GM21423 (cell line): Measurements from ENCODE around the gene HOOK2.
"Not testable (repeated sequence)": the region's sequence is repeated elsewhere in the genome, so short reads cannot be mapped to it uniquely, and the experiment has no call there.

Experiments used
- ATAC-seq: cut with Tn5 transposase; IDR thresholded peaks from one replicate; pipeline ENCODE4 v1.9.1; 2021; ENCODE audit warnings: mild to moderate bottlenecking, moderate library complexity; ENCODE audit not compliant: unreplicated experiment

The HOOK2 gene

DNA sequence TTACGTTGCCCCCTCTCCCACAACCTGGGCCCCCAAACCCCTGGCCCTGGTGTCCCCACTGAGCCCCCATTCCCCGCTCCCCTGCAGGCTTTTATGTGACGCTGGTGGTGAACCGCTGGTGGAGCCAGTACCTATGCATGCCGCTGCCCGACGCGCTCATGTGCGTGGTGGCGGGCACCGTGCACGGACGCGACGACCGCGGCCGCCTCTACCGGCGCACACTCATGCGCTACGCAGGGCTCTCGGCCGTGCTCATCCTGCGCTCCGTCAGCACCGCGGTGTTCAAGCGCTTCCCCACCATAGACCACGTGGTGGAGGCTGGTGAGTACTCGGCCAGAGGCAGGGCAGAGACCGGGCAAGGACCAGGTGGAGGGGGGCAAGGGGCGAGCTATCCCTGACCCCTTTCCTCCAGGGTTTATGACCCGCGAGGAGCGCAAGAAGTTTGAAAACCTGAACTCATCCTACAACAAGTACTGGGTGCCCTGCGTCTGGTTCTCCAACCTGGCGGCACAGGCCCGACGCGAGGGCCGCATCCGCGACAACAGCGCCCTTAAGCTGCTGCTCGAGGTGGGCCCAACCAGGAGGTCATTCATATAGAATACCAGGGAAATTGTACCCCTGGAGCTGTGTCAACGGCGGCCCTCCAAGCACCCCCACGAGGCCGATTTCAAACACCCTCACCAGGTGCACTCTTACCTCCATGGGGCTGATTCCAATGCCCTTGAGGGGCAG, 20.7 kb downstream of the HOOK2 start:
- ATAC-seq: no peak

DNA sequence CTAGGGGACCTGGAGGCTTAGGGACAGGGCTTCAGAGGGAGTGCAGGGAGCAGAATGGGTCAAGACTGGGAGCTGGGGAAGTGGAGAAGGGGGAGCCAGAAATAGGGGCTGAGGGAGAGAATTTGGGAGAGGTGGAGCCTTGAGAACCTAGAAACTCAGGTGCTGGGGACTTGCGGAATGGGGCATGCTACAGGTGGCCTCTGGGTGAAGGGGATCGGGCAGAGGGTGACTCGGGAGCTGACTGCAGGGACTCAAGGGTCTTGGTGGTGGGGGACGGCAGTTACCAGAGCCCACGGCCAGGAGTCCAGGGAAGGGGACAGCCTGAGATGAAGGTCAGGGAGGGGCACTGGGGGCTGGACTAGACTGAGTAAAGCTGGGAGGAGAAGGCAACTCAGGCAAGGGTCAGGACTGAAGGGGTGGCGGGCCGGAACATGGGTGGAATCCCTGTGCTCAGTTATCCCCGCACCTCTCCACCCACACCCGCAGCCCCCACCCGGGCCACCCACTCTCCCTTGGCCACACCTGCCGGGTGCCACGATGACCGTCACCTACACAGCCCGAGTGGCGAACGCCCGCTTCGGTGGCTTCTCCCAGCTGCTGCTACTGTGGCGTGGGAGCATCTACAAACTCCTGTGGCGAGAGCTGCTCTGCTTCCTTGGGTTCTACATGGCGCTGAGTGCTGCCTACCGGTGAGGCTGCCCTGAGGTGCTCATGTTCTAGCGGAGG, 23.1 kb downstream of the HOOK2 start:
- ATAC-seq: no peak

DNA sequence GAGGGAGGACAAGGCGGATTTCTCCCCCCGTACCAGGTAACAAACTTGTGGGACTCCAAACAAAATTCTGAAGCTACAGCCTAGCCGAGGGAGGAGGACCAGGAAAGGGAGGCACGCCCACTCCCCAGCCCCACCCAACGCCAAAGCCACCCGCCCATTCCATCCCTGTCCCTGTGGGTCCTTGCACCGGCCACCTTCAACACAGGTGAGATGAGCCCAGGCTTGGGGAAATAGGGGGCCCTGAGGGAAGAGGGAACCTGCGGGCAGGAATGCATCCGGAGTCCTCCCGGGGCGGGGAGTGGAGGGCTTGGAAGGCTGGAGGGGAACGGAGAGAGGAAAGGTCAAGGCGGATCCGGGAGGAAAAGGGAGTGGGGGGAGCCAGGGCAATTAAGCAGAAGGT, 23.7 kb downstream of the HOOK2 start, which contains the start of gene BEST2:
Gene BEST2 (plus strand): TSS at position 157 of the 400 bp plus-strand sequence. CDS start 802 bp downstream, outside the sequence.
- ATAC-seq: no peak

DNA sequence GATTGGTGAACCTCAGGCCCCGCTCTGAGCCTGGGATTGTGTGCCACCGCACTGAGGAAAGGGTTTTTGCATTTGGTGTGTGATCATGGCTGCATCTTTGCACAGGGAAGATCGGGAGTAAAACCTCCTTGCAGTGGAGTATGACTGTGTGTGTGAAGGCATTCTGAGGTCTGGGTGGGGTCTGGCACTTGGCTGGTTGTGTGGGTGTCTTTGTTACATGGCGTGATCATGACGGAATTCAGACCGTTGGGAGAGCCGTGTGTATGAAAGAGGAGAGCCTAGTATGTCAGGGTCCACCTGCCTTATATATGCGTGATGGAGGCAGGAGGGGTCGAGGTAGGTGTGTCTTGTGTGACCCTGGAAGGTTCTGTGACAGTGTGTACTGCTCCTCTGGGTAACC, 24.5 kb downstream of the HOOK2 start:
- no peak for ATAC-seq

DNA sequence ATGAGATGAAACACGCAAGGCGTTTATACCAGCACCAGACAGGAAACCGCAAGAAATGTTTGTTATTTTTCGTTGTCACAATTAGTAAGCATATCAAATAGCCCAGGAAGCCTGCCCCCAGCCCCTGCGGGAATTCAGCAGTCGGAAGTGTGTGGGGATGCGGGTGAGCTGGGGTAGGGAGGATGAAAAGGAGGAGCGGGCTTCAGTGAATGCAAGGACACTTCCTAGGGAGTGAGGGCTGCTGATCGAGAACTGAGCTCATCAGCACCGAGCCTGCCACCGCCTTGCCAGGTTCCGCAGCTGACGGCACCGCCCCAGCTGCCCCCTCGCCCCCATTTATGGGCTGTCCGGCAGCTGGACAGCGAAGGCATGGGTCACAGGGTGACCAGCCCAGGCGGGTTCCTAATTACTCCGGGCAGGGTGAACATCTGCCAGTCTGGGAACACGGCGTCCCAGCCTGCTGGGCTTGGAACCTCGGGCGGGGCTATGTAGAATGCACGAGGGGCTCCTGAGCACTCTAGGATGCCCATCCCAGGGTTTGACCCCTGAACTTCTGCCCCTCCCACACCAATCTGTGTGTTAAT, 25.3 kb downstream of the HOOK2 start:
- ATAC-seq: no peak

DNA sequence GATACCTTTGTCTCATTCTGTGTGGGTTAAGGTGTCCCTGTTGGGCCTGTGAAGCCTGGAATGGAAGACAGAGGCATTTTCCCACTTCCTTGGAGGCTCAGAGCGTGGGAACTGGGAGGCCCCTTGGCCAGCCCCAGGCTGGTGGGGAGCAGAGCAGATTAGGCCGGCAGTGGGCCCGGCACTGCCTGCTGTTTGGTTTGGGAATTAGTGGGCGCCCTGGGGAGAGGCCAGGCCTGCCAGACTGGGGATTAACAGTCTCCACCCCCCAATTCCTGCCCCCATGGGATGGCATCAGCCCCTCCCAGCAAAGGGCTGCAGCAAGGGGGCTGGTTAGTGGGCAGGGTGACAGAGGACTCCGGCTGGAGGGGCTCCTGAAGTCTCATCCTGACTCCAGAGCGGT, 26.9 kb downstream of the HOOK2 start:
- no peak for ATAC-seq

DNA sequence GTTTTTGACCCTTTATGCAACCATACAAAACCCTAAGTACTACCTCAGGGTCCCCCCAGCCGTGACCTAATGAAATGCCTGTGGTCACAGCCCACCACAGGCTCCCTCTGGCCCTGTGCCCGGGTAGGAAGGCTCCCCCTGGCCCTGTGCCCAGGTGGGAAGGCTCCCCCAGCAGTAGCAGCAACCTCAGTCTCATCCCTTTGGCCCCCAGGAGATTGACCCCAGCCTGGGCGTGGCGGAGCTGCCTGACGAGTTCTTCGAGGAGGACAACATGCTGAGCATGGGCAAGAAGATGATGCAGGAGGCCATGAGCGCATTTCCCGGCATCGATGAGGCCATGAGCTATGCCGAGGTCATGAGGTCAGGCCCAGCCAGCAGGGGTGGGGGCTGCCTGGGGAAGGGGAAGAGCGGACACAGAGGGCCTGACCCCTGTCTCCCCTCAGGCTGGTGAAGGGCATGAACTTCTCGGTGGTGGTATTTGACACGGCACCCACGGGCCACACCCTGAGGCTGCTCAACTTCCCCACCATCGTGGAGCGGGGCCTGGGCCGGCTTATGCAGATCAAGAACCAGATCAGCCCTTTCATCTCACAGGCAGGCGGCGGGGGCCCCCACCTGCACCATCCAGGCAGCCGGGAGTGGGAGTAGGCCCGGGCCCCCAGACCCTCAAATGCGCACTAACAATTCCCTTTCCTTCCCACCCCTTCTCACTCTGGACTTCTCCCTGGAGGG, 30.0 kb downstream of the HOOK2 start:
- no peak for ATAC-seq

DNA sequence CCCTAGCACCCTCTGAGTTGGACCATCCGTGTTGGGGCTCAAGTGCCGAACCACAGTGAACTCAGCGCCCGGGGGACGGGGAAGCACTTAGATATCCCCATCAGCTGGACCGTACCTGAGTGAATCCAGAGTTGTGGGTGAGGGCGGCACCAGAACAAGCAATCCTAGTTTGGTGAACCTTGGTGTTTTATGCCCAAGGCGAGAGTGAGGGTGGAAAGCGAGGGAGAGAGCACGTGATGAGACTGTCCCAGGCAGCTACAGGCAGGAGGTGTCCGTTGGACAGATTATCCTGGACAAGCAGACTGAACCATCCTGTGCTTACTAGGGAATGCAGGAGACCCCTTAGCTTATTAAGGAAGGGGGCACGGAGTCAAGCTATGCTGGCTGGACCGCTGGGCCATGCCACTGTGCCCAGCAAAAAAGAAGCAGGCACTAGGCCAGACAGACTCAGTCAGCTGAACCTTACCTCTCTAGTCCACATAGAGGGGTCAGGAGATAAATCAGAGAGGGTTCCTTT, 37.5 kb downstream of the HOOK2 start:
- no peak for ATAC-seq

DNA sequence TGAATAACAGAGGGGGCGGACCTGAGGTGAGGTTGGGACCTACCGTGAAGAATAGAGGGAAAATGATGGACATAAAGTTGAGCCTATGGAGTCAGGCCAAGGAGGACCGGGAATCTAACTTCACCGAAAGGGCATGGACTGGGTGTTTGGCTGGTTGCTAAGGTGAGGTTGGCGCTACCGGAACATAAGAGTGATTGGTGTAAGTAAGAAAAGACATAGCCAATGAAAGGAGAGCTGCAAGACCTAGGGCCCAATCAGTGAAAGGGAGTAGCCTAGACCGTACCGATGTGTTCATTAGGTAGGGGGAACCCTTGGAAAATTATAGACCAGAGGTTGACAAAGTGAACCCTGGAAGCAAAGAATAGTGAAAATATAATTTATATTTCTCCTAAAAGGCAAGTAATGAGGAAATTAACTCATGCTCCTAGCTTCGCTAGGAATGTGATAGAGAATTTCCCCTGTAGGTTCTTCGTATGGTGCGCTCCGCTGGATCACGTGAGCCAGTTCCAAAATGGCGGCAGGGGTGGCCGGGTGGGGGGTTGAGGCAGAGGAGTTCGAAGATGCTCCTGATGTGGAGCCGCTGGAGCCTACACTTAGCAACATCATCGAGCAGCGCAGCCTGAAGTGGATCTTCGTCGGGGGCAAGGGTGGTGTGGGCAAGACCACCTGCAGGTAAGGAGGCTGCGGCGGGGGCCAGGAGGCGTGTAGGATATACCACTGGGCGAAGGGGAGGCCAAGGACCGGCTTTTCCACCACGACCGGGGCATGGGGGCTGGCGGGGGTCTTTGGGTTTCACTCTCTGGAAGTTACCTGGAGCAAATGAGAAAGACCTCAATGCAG, 38.1 kb downstream of the HOOK2 start, which contains the start of gene GET3:
Gene GET3 (plus strand): TSS at position 503 of the 840 bp plus-strand sequence. CDS start 9 bp downstream, at position 512.
- ATAC-seq: peak; percentile 67

DNA sequence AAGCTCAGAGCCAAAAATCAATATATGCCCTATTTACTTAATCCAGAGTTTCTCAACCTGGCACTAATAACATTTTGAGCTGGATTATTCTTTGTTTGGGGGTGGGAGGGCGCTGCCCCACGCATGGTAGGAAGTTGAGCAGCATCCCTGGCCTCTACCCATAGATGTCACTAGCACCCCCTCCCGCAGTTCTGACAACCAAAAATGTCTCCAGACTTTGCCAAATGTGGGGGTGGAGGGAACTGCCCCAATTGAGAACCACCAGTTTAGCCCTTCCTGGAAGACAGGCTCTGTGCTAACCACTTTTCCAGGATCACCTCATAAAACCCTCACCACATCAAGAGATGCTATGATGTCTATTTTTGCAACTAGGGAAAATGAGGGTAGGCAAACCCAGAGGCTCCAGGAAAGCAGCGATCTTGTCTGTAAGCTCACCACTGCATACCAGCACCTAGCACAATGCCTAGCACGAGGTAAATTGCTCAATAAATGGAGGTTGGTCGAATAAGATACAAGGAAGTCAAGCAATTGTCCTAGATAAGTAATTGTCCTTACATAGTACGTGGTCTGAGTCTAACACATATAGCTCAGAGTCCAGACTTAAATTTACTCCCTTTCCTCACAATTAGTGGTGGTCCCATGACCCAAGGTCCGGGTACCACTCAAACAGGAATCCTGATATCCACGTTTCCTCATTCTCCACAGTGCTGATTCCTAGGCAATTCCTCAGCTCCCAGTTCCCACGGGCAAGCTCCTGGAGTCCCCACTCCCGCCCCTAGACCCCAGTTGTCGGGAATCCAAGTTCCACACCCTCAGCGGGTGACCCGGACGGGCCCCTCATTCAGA, 41.8 kb downstream of the HOOK2 start:
- no peak for ATAC-seq

DNA sequence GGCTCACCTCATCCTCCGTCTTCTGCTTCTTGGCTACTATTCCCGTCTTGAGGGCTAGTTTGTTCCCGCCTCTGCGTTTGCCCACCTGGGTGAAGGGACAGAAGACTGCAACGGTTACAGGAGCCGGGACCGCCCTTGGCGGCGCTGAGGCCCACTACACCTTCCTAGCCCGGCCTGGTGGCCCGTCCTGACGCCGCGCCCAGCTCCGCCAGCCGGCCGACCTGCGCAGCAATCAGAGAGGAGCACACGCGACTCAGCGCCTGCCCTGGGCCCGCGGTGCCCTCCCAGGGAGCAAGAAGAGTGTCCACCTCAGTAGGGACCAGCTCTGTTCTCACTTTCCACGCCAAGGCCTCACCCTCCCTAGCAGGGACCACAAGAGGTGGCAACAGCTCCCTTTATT, 44.0 kb downstream of the HOOK2 start:
- no peak for ATAC-seq

DNA sequence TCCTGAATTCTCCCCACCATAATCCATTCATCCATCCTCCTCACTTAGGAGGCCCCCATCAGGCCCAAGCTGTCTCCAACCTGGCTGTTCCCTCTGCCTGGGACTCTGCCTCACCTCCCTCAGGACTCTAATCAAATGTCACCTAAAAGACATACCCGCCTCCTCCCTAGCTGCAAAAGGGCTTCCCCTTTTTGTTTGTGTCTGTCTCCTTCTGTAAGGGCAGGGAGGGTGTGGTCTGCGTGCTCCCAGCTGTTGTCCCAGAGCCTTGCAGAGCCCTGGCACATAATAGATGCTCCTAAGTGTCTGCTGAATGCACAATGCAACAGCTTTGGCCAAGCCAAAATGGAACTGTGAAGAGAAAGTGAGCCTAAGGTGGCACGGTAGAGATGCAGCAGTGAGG, 45.3 kb downstream of the HOOK2 start:
- ATAC-seq: no peak

DNA sequence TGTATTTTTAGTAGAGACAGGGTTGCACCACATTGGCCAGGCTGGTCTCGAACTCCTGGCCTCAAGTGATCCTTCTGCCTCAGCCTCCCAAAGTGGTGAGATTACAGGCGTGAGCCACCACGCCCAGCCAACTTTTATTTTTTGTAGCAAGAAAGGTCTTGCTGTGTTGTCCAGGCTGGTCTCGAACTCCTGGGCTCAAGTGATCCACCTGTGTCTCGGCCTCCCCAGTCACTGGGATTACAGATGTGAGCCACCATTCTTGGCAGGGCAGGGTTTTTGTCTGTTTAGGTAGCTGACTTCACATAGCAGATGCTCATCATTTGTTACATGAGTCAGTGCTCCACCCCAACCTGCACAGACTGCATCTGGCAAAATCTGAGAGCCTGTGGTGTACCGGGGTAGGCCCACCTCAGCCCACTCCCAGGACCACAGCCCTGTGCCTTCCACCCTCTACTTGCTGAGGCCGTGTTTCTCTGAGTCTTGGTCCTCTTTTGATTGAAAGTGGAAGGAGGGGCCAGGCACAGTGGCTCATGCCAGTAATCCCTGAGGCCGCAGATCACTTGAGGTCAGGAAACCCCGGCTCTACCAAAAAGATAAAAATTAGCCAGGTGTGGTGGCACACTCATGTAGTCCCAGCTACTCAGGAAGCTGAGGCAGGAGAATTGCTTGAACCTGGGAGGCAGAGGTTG, 47.5 kb downstream of the HOOK2 start:
- no peak for ATAC-seq

DNA sequence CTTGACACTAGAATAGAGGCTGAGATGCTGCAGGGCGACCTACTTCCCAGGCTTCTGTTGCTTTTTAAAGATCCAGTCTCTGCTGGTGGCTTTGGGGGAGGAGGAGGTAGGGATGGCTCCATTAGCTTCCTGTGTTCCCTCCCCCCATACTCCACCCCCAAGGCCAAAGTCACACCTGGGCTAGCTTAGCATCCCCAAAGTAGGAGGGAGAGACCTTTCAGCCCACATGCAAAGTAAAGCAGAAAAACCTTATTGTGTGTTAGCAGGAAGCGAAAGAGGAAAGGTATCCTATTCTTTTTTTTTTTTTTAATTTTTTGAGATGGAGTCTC, 48.4 kb downstream of the HOOK2 start:
- ATAC-seq: no peak

DNA sequence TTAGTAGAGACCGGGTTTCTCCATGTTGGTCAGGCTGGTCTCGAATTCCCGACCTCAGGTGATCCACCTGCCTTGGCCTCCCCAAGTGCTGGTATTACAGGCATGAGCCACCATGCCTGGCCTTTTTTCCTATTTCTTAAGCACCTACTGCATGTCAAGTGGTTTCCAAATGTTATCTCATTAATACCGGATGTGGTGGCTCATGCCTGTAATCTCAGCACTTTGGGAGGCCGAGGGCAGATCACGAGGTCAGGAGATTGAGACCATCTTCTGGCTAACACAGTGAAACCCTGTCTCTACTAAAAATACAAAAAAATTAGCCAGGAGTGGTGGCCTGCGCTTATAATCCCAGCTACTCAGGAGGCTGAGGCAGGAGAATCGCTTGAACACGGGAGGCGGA, 49.7 kb downstream of the HOOK2 start:
- not testable (repeated sequence) for ATAC-seq

DNA sequence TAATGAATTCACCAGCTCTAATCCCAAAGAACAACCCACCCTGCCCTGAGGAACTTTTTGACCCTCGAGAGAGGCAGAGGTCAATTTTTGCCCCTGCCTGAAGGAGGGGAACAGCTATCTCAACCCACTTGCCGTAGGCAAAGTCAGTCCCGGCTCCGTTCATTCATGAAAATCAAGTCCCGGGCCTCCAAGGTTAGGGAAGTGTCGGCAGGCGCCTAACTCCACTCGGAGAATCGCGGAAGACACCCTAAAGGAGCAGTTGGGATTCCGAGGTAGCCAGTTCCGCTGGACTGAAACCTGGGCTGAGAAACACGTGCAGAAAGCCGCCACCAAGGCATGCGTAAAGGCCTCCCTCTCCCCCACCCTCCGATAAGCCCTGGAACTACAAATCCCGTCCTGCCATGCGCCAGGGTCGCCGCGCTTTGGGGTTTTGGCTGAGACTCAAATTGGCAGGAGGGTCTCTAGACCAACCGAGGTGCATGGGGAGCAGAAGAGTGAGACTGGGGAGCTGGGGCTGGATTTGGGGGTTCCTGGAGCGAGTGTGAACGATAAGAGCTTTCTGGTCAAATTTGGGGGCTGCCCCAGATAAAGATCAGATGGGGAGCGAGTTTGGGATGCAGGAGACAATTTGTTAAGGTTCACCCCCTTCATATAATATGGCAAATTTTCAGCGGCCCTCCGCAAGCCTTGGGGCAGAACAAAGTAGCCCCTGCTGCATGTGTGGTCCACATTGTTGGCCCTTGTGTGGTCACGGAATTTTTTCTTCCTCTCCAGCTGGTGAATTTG, 51.5 kb downstream of the HOOK2 start, which contains the start of gene TNPO2:
Gene TNPO2 (minus strand): TSS at position 292 of the 786 bp plus-strand sequence. CDS start 2,955 bp downstream, outside the sequence.
- no peak for ATAC-seq

DNA sequence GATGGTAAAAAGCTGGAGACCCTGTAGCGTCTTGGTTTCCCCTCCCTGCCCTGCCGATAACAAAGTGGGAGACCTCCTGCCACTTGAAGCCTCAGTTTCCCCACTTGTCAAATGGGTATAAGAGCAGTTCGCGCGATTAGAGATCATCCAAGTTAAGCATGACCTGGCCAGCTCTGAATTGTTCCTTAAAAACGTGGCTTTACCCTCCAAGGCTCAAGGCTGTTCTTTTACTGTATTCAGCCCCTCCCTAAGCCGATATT, 52.0 kb downstream of the HOOK2 start:
- no peak for ATAC-seq
